H7 (cell line): ENCODE data around the gene USF2. TPM values are rescaled to one million over a fixed set of nuclear protein-coding genes. Genes with fewer than 3 reads are reported as not detected.

Source experiments
- DNase-seq: peaks from one replicate; pipeline ENCODE4 v3.0.0; 2012
- H3K27me3 ChIP-seq: 2 replicates; pipeline ENCODE4 v1.6.0; 2011; ENCODE audit warnings: mild to moderate bottlenecking, low read length; ENCODE audit not compliant: control insufficient read depth, insufficient read depth
- H3K36me3 ChIP-seq: replicated peaks from 2 replicates; pipeline ENCODE4 v1.5.1; 2011; ENCODE audit warnings: low read length; ENCODE audit not compliant: control insufficient read depth, insufficient read depth
- H3K4me3 ChIP-seq: 2 replicates; pipeline ENCODE4 v1.5.1; 2011; ENCODE audit warnings: low read depth, mild to moderate bottlenecking, control low read depth, low read length, moderate library complexity; ENCODE audit not compliant: insufficient read depth
- total RNA-seq: library from RNA; depleted of rRNA; stranded (reverse); fragments of >200 nt; shearing (Covaris generic); gene quantifications from 2 replicates; pipeline ENCODE4 v1.2.3, GENCODE V29; 2014

The USF2 gene
- total RNA-seq, 1 experiment from 2014 or later: 79.3 TPM

DNA sequence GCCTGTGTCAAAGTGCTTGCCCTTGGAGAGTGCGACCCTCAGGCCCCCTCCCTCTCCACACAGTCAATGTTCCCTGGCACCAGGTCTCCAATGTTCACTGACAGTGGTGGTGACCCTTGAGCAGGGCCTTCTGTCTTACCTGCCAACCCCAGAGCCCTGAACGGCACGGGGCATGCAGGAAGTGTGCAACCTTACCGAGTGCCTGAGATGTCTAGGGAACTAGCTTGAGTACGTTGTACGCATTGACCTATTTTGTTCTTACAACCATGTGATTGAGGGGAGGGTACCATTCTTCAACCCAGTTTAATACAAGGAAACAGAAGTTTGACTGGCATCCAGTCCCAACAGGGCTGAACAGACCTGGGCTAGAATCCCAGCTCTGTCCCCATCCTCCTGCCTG is 36.4 kb downstream of the USF2 start:
- H3K4me3 ChIP-seq: no peak overlapping the region
- no peaks in the 10 kb centered on the region; the same call in 1 of the 2 replicates for H3K27me3 ChIP-seq
- no peak for DNase-seq
- H3K36me3 ChIP-seq: no peaks in the 10 kb centered on the region

DNA sequence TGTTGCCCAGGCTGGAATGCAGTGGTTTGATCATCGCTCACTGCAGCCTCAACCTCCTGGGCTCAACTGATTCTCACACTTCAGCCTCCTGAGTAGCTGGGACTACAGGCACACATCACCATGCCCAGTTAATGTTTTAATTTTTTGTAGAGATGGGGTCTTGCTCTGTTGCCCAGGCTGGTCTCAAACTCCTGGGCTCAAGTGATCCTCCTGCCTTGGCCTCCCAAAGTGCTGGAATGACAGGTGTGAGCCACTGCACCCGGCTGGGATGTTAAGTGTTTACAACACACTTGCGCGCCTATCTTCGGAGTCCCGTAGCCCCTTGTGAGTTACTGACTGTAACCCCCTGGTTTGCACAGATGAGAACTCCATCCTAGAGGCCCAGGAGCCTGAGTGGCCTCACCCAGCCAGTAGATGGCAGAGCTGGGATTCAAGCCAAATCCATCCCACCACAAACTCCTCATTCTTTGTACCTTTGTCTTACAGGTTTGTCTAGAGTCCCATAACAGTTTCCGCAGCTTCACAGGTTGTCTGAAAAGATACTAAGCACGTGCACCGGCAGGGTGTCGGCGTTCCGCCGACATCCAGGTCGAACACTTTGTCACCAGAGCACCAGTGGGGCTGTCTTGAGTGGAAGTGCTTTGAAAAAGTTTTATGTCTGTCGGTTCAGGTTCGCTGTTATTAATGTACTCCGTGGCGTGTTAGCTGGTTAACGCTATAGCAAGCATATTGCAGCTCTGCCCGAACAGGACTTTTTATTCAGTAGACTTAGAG is 37.9 kb downstream of the USF2 start:
- no peak overlapping the region for H3K4me3 ChIP-seq
- no peaks in the 10 kb centered on the region for H3K36me3 ChIP-seq
- DNase-seq: peak; percentile 85
- H3K27me3 ChIP-seq: no peaks in the 10 kb centered on the region

DNA sequence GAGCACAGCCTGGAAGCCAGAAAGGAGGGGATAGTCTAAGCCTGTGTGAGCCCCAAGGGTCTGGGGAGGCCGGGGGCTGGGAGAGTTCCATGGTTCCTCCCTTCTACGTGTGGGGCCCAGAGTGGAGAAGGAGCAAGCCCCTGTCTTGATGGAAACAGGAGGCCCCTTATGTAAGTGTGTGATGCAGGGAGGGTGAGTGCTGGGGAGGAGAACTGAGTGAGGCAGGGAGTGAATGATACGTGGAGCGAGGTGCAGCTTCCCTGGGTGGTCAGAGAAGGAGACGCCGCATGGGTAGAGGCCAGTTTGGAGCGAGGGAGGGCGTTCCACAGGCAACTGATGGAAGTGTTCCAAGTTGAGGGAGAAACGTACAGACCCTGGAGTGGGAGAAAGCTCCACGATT is 39.2 kb downstream of the USF2 start:
- H3K4me3 ChIP-seq: no peak overlapping the region
- DNase-seq: no peak
- H3K27me3 ChIP-seq: no peaks in the 10 kb centered on the region
- no peaks in the 10 kb centered on the region for H3K36me3 ChIP-seq

- H3K36me3 ChIP-seq: no peaks in the 10 kb centered on the region
- H3K27me3 ChIP-seq: no peaks in the 10 kb centered on the region
- H3K4me3 ChIP-seq: no peak overlapping the region
- DNase-seq: no peak
Measured at GRCh38 chr19:35308910-35309309, 40.1 kb downstream of the USF2 start.

- Histone ChIP-seq H3K36me3 (no peaks in the 10 kb centered on the region), H3K4me3 (no peak overlapping the region), H3K27me3 (no peaks in the 10 kb centered on the region)
- DNase-seq: no peak
Measured at GRCh38 chr19:35309481-35310279, 40.9 kb downstream of the USF2 start.

DNA sequence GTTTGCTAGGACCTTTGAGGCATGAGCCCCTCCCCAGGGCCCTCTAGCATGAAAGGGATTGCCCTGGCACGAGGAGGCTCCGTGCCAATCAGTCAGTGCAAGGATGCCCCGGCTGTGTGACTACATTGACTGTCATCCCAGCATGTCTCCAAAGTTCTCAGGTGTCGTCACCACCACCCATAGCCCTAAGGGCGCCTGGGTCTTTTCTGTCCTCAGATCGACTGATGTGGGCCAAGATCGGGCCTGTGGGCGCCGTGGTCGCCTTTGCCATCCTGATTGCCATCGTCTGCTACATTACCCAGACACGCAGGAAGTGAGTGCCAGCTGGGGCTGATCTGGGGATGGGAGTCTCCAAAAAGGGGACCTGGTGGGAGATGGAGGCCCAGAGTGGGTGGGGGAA is 41.6 kb downstream of the USF2 start:
- Histone ChIP-seq H3K36me3 (no peaks in the 10 kb centered on the region), H3K27me3 (no peaks in the 10 kb centered on the region), H3K4me3 (no peak overlapping the region)
- DNase-seq: no peak

DNA sequence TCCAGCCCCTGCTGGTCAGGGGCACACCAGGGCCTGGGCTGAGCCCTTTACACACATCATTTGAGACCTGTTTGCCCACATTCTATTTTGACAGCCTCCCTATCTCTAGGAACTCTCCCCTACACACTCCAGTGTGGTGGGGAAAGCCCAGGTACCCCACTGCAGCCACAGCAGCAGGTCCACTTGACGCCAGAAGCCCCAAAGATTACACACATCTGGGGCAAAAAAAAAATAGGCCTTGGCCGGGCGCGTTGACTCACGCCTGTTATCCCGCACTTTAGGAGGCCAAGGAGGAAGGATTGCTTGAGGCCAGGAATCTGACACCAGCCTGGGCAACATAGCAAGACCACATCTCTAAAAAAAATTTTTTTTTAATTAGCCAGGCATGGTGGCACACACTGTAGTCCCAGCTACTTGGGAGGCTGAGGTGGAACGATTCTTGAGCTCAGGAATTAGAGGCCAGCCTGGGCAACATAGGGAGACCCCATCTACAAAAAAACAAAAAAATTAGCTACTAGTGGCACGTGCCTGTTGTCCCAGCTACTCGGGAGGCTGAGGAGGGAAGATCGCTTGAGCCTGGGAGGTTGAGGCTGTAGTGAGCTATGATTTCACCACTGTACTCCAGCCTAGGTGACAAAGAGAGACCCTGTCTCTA is 42.2 kb downstream of the USF2 start:
- Histone ChIP-seq H3K27me3 (no peaks in the 10 kb centered on the region), H3K36me3 (no peaks in the 10 kb centered on the region), H3K4me3 (no peak overlapping the region)
- DNase-seq: no peak

DNA sequence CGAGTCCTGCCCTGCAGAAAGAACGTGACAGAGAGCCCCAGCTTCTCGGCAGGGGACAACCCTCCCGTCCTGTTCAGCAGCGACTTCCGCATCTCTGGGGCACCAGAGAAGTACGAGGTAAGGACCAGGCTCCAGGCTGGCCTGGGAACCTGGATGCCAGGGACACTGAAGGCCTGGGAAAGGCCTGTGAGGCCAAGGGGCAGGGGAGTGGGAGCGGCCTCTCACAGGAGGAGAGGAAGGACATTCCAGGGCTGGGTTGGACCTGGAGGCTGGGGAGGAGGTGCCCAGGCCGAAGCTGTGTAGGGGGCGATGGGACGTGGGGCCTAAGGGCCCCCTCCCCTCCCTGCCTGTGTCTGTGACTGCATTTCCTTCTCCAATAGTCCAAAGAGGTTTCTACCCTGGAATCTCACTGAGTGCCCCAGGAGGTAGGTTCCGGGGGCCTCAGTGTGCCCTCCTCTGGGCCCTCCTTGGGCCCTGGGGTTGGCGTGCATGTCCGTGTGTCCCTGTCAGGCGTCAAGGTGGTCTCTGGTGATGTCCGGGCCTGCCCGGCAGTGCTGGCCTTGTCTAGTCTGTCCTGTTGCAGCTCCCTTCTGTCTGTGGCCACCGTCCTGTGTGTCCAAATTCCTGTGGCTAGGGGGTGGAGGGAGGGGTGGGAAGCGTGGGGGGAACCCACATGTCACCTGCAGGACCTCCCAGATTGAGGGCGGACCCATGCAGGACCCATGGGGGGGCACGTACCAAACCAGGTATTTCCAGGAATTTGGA is 43.3 kb downstream of the USF2 start:
- Histone ChIP-seq H3K27me3 (no peaks in the 10 kb centered on the region), H3K36me3 (no peaks in the 10 kb centered on the region), H3K4me3 (no peak overlapping the region)
- no peak for DNase-seq

DNA sequence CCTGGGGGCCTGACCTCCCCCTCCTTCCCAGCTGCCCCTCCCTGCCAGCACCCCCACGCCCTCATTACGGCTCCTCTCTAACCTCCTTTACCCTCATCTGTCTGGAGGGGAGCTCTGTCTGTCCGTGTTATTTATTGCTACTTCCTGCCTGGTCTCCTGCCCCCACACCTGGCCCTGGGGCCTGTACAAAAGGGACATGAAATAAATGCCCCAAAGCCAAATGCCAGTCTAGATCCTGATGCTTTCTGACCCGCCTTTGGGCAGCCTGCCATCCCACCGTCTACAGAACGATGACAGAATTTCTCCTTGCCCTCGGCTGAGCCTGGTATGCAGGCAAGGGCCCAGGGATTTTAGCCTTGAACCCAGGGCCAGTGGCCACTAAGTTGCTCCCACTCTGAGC is 44.8 kb downstream of the USF2 start:
- DNase-seq: no peak
- no peak overlapping the region for H3K4me3 ChIP-seq
- H3K36me3 ChIP-seq: no peaks in the 10 kb centered on the region
- no peaks in the 10 kb centered on the region for H3K27me3 ChIP-seq

GRCh38 chr19:35314031-35314430 is 45.3 kb downstream of the USF2 start:
- Histone ChIP-seq H3K4me3 (no peak overlapping the region), H3K36me3 (no peaks in the 10 kb centered on the region)
- no peak for DNase-seq

GRCh38 chr19:35314858-35315470 is 46.2 kb downstream of the USF2 start:
- no peak for DNase-seq
- Histone ChIP-seq H3K27me3 (no peaks in the 10 kb centered on the region), H3K36me3 (no peaks in the 10 kb centered on the region), H3K4me3 (no peak overlapping the region)

More at GRCh38 chr19:35314031-35314430, 45.3 kb downstream of the USF2 start:
- no peaks in the 10 kb centered on the region for H3K27me3 ChIP-seq

DNA sequence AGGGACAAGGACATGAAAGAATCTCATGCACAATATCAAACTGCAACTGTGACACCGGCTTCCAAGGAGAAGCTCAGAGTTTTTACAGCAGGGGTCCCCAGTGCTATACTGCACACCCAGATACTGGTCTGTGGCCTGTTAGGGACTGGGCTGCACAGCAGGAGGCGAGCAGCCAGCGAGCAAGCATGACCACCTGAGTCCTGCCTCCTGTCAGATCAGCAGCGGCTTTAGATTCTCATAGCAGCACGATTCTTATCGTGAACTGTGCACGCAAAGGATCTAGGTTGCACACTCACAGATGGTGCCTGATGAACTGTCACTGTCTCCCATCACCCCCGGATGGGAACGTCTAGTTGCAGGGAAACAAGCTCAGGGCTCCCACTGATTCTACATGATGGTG is 47.1 kb downstream of the USF2 start:
- Histone ChIP-seq H3K4me3 (no peak overlapping the region), H3K36me3 (no peaks in the 10 kb centered on the region), H3K27me3 (no peaks in the 10 kb centered on the region)
- DNase-seq: no peak

GRCh38 chr19:35316560-35316959 is 47.8 kb downstream of the USF2 start:
- Histone ChIP-seq H3K36me3 (no peaks in the 10 kb centered on the region), H3K4me3 (no peak overlapping the region), H3K27me3 (no peaks in the 10 kb centered on the region)
- no peak for DNase-seq

DNA sequence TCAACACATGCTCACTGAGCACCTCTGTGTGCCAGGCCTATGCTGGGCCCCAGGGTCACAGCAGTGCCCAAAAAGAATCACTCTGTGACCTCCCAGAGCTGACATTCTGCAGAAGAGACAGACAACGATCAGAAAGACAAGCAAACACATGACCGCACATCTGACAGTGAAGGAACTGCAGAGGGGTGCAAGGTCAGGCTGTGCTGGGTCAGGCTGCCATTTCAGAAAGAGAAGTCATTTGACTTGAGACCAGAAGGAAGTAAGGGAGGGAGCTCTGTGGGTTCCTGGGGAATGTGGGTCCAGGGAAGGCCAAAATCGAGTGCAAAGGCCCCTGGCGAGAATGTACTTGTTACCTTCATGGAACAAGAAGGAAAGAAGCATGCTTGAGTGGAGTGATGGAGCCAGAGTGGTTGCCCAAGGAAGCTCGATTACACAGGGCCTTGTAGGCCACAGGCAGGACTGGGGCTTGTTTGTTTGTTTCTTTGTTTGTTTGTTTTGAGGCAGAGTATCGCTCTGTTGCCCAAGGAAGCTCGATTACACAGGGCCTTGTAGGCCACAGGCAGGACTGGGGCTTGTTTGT is 48.8 kb downstream of the USF2 start:
- no peak for DNase-seq
- H3K27me3 ChIP-seq: no peaks in the 10 kb centered on the region
- no peak overlapping the region for H3K4me3 ChIP-seq
- H3K36me3 ChIP-seq: no peaks in the 10 kb centered on the region
